ENCODE data around the gene RNMT.

Gene RNMT

GRCh38 chr18:13800505-13801259 is 74.2 kb downstream of the RNMT start:
- no peak overlapping the region for H2AFZ ChIP-seq (ENCODE audit: low read depth, low read length, severe bottlenecking)
- no peaks in the 10 kb centered on the region for H3K9me3 ChIP-seq (ENCODE audit: insufficient read depth, low read length)
- H3K79me2 ChIP-seq (ENCODE audit: insufficient read depth, low read length): no peaks in the 10 kb centered on the region
- H3F3A ChIP-seq (ENCODE audit: insufficient read depth): no peaks in the 10 kb centered on the region
- H4K20me1 ChIP-seq (ENCODE audit: low read depth, low read length): no peaks in the 10 kb centered on the region
- H3K9ac ChIP-seq (ENCODE audit: low read length): no peak overlapping the region
- no peaks in the 10 kb centered on the region for H3K27me3 ChIP-seq (ENCODE audit: low read length)
- no peak overlapping the region for H3K27ac ChIP-seq (ENCODE audit: low read depth, low read length)
- H3K9me2 ChIP-seq (replicated peaks; ENCODE audit: insufficient read depth, low read length): no peaks in the 10 kb centered on the region
- no peak for TF ChIP-seq CTCF (IDR thresholded peaks at IDR 0.05; ENCODE audit: insufficient read depth, low read length, poor library complexity, severe bottlenecking)
- TF ChIP-seq EZH2phosphoT487 (conservative IDR thresholded peaks at IDR 0.05; ENCODE audit: low read length): no peak
- no peaks in the 10 kb centered on the region for H3K36me3 ChIP-seq (ENCODE audit: low read length)
- H3K4me2 ChIP-seq (ENCODE audit: low read depth, low read length, poor library complexity, severe bottlenecking): no peak overlapping the region
- no peak overlapping the region for H3K4me3 ChIP-seq (ENCODE audit: insufficient read depth, low read length, poor library complexity, severe bottlenecking)

- H3F3A ChIP-seq (ENCODE audit: insufficient read depth): no peaks in the 10 kb centered on the region
- no peaks in the 10 kb centered on the region for H3K36me3 ChIP-seq (ENCODE audit: low read length)
- no peaks in the 10 kb centered on the region for H4K20me1 ChIP-seq (ENCODE audit: low read depth, low read length)
- H3K9ac ChIP-seq (ENCODE audit: low read length): no peak overlapping the region
- H3K79me2 ChIP-seq (ENCODE audit: insufficient read depth, low read length): no peaks in the 10 kb centered on the region
- H3K27me3 ChIP-seq (ENCODE audit: low read length): no peaks in the 10 kb centered on the region
- H3K4me3 ChIP-seq (ENCODE audit: insufficient read depth, low read length, poor library complexity, severe bottlenecking): no peak overlapping the region
- no peak for TF ChIP-seq EZH2phosphoT487 (conservative IDR thresholded peaks at IDR 0.05; ENCODE audit: low read length)
- no peak for TF ChIP-seq CTCF (IDR thresholded peaks at IDR 0.05; ENCODE audit: insufficient read depth, low read length, poor library complexity, severe bottlenecking)
- no peak overlapping the region for H2AFZ ChIP-seq (ENCODE audit: low read depth, low read length, severe bottlenecking)
- no peaks in the 10 kb centered on the region for H3K9me3 ChIP-seq (ENCODE audit: insufficient read depth, low read length)
- H3K27ac ChIP-seq (ENCODE audit: low read depth, low read length): no peak overlapping the region
- H3K4me2 ChIP-seq (ENCODE audit: low read depth, low read length, poor library complexity, severe bottlenecking): no peak overlapping the region
- H3K9me2 ChIP-seq (replicated peaks; ENCODE audit: insufficient read depth, low read length): no peaks in the 10 kb centered on the region
Measured at GRCh38 chr18:13801260-13801601, 74.8 kb downstream of the RNMT start.

- TF ChIP-seq EZH2phosphoT487 (conservative IDR thresholded peaks at IDR 0.05; ENCODE audit: low read length) (no peak), CTCF (IDR thresholded peaks at IDR 0.05; ENCODE audit: insufficient read depth, low read length, poor library complexity, severe bottlenecking) (no peak)
- Histone ChIP-seq H3K27me3 (ENCODE audit: low read length) (no peaks in the 10 kb centered on the region), H2AFZ (ENCODE audit: low read depth, low read length, severe bottlenecking) (no peak overlapping the region), H3F3A (ENCODE audit: insufficient read depth) (no peaks in the 10 kb centered on the region), H3K4me3 (ENCODE audit: insufficient read depth, low read length, poor library complexity, severe bottlenecking) (no peak overlapping the region), H3K9me3 (ENCODE audit: insufficient read depth, low read length) (no peaks in the 10 kb centered on the region), H4K20me1 (ENCODE audit: low read depth, low read length) (no peaks in the 10 kb centered on the region), H3K9ac (ENCODE audit: low read length) (no peak overlapping the region), H3K36me3 (ENCODE audit: low read length) (no peaks in the 10 kb centered on the region), H3K9me2 (replicated peaks; ENCODE audit: insufficient read depth, low read length) (no peaks in the 10 kb centered on the region), H3K27ac (ENCODE audit: low read depth, low read length) (no peak overlapping the region), H3K4me2 (ENCODE audit: low read depth, low read length, poor library complexity, severe bottlenecking) (no peak overlapping the region), H3K79me2 (ENCODE audit: insufficient read depth, low read length) (no peaks in the 10 kb centered on the region)
Measured at GRCh38 chr18:13804305-13804704, 77.8 kb downstream of the RNMT start.
